ENCODE data around the gene EIF3D. TPM values are rescaled to one million over a fixed set of nuclear protein-coding genes. Genes with fewer than 3 reads are reported as not detected.

The EIF3D gene
- total and polyA plus RNA-seq, 7 experiments from 2014 or later, result 163 to 257 (median 222) TPM

DNA sequence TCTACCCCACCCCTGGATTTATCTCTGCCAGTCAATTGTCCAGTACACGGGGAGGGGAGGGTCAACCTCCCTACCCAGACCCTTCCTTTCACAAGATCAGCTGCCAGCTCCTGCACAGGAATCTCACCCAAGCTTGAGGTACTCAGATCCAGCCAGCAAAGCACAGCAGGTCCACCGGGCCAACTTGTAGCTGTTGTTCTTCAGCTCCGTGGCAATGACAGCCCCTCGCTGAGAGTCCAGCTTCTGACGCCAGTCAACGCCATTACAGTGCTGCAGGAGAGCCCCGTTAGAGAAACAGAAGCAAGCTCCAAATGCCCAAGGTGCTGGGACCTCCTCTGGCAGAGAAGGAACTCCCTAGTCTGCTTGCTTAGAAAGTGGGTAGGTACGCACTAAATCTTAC is 16.6 kb downstream of the EIF3D start:
- Histone ChIP-seq H3K4me3 (ENCODE audit: low read length) (no peak overlapping the region), H3K9me3 (ENCODE audit: control insufficient read depth in 2 of 3, low read length in 3 of 3) (no peaks in the 10 kb centered on the region), H3K27ac (ENCODE audit: low read depth, low read length) (no peak overlapping the region), H3K36me3 (ENCODE audit: control insufficient read depth in 2 of 3, insufficient read depth in 3 of 3, low read length in 3 of 3) (peaks cover 31 to 69% (median 39%) of the 10 kb centered on the region in 3 experiments), H3K27me3 (ENCODE audit: control insufficient read depth in 2 of 2, insufficient read depth in 2 of 2, low read length in 2 of 2) (no peaks in the 10 kb centered on the region), H3K4me1 (ENCODE audit: control insufficient read depth in 2 of 2, insufficient read depth in 2 of 2, low read length in 2 of 2) (peaks cover 1 to 3% of the 10 kb centered on the region in 2 donors)
- H3K36me3 Mint-ChIP-seq, result peaks cover 31 to 58% (median 49%) of the 10 kb centered on the region in 5 donors
- no peaks in the 10 kb centered on the region for H3K9me3 Mint-ChIP-seq
- H3K4me3 Mint-ChIP-seq, result no peak overlapping the region
- intact Hi-C loops (cut with micrococcal nuclease), result no loop called here
- ATAC-seq (no peak), DNase-seq (no peak)
- ChIA-PET CTCF (interaction anchor here (1.7 kb wide), 1 partner anchor 12 kb away, joined by 7 read pairs; no protein-coding TSS in a partner anchor), POLR2A (no interaction called here)
- H3K4me1 Mint-ChIP-seq, result peaks cover 8 to 16% (median 11%) of the 10 kb centered on the region in 7 donors
- no peaks in the 10 kb centered on the region for H3K27me3 Mint-ChIP-seq
- peak overlapping the region in 2 of 9 donors; percentile 39 to 70 for H3K27ac Mint-ChIP-seq

DNA sequence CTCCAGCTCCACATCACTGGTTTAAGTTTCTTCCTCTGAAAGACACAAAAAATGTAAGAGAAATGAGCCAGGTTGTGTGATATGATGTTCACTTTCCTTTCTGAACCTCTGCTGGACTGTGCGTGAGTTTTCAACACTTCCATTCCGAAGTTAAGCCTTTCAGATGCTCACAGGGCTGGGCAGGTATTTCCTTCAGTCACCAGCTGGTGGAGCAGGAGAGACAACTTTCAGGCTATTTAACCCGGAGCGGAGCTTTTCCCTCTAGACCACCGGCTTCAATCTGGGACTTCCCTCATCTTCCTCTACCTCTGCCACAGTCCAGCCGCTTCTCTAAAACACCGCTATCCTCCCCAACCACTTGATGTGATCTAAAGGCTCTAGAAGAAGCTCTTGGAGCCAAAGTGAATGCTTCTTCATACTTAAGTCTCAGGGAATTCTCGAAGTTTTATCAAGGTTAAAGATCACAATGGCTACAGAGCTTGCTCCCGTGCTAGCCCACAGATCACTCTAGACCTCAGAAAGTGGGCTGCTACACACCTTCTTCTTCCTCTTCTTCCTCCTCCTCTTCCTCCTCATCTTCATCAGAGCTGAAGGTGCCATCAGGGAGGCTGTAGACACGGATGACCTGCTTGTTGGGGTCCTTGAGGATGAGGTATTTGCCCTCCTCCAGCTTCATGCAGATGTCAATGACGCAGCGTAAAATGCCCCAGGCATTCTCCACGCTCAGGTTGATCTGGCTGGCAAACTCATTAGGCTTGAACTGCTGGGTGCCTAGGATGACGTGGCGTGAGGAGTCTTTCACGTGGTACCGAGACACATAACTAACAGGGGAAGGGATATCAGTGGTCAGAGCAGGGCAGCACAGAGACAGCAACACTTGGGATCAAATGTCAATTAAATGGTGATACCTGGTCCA is 17.7 kb downstream of the EIF3D start:
- Histone ChIP-seq H3K9me3 (ENCODE audit: control insufficient read depth in 2 of 3, low read length in 3 of 3) (no peaks in the 10 kb centered on the region), H3K4me3 (ENCODE audit: low read length) (no peak overlapping the region), H3K27ac (ENCODE audit: low read depth, low read length) (no peak overlapping the region), H3K36me3 (ENCODE audit: control insufficient read depth in 2 of 3, insufficient read depth in 3 of 3, low read length in 3 of 3) (peaks cover 20 to 57% (median 32%) of the 10 kb centered on the region in 3 experiments), H3K27me3 (ENCODE audit: control insufficient read depth in 2 of 2, insufficient read depth in 2 of 2, low read length in 2 of 2) (no peaks in the 10 kb centered on the region), H3K4me1 (ENCODE audit: control insufficient read depth in 2 of 2, insufficient read depth in 2 of 2, low read length in 2 of 2) (peaks cover 5 to 10% of the 10 kb centered on the region in 2 donors)
- peak overlapping the region in 1 of 10 donors; percentile 9 for H3K4me3 Mint-ChIP-seq
- CTCF ChIA-PET, result interaction anchor here (0.6 to 1.7 kb wide), 6 partner anchors 9 to 474 kb away, joined by 3 to 7 read pairs (median 3); no protein-coding TSS in a partner anchor
- ATAC-seq (peak; percentile 25), DNase-seq (peak in 5 of 9 donors; percentile 30 to 40 (median 38))
- H3K27ac Mint-ChIP-seq, result peak overlapping the region in 8 of 9 donors; percentile 2 to 90 (median 52)
- no peaks in the 10 kb centered on the region for H3K9me3 Mint-ChIP-seq
- POLR2A ChIA-PET, result interaction anchor here (1.0 to 1.9 kb wide), 3 partner anchors 13 to 96 kb away, joined by 3 to 6 read pairs (median 3); partner anchors contain the start of gene EIF3D
- no peaks in the 10 kb centered on the region for H3K27me3 Mint-ChIP-seq
- intact Hi-C loops (cut with micrococcal nuclease), result loop anchor here in 1 of 2 donors (1.0 kb wide), 1 partner anchor 18 kb away; the partner anchor contains the start of gene EIF3D
- H3K36me3 Mint-ChIP-seq, result peaks cover 27 to 47% (median 40%) of the 10 kb centered on the region in 5 donors
- peaks cover 6 to 18% (median 12%) of the 10 kb centered on the region in 7 donors for H3K4me1 Mint-ChIP-seq

DNA sequence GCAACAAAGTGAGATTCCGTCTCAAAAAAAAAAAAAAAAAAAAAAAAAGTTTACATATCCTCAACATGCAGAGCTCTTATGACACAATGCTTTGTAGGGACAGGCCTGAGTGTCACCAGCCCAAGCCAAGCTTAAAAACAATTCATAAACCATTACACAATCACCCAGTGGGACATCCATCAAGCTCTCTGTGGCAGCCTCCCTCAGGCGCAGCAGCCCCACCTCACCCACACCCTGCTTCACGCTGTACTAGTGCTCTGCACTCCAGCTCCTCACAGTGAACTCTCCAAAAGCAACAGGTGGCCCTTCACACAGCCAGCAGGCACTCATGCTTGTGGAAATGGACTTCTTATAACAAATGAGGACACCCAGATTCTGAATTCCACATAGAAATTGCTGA is 18.6 kb downstream of the EIF3D start:
- Histone ChIP-seq H3K9me3 (ENCODE audit: control insufficient read depth in 2 of 3, low read length in 3 of 3) (no peaks in the 10 kb centered on the region), H3K4me1 (ENCODE audit: control insufficient read depth in 2 of 2, insufficient read depth in 2 of 2, low read length in 2 of 2) (peaks cover 5 to 11% of the 10 kb centered on the region in 2 donors), H3K27me3 (ENCODE audit: control insufficient read depth in 2 of 2, insufficient read depth in 2 of 2, low read length in 2 of 2) (no peaks in the 10 kb centered on the region), H3K4me3 (ENCODE audit: low read length) (no peak overlapping the region), H3K27ac (ENCODE audit: low read depth, low read length) (no peak overlapping the region), H3K36me3 (ENCODE audit: control insufficient read depth in 2 of 3, insufficient read depth in 3 of 3, low read length in 3 of 3) (peaks cover 16 to 49% (median 23%) of the 10 kb centered on the region in 3 experiments)
- Mint-ChIP-seq H3K4me1 (peaks cover 6 to 18% (median 16%) of the 10 kb centered on the region in 7 donors), H3K4me3 (no peak overlapping the region), H3K27me3 (no peaks in the 10 kb centered on the region), H3K9me3 (no peaks in the 10 kb centered on the region), H3K27ac (peak overlapping the region in 2 of 9 donors; percentile 42 to 85), H3K36me3 (peaks cover 22 to 39% (median 33%) of the 10 kb centered on the region in 5 donors)
- POLR2A ChIA-PET, result interaction anchor here (1.0 to 1.9 kb wide), 3 partner anchors 14 to 95 kb away, joined by 3 to 6 read pairs (median 3); partner anchors contain the start of gene EIF3D
- ATAC-seq, result no peak
- CTCF ChIA-PET, result interaction anchor here (0.5 to 1.7 kb wide), 6 partner anchors 10 to 735 kb away, joined by 3 to 7 read pairs (median 3); no protein-coding TSS in a partner anchor
- intact Hi-C loops (cut with micrococcal nuclease), result no loop called here
- no peak for DNase-seq

DNA sequence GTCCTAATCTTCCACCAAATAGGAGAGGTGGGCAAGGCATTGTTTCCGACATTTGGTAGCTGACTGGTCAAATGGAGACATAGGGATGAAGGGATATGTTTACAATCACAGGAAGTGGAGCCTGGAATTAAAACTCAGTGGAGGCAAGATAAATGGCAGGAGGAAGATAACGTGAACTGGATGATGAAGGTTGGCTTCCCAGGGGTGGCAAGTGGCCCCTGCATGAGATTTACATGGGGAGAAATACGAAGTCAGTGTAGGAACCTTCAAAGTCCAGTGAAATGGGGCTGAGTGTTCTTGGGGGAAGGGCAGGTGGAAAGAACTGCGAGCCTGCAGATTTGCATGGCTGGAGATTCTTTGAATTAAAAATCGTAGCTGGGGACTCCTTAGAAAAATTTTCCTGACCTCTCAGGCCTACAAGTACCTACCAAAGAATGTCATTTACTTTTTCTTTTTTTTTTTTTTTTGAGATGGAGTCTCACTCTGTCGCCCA is 21.4 kb downstream of the EIF3D start:
- Histone ChIP-seq H3K27me3 (ENCODE audit: control insufficient read depth in 2 of 2, insufficient read depth in 2 of 2, low read length in 2 of 2) (no peaks in the 10 kb centered on the region), H3K36me3 (ENCODE audit: control insufficient read depth in 2 of 3, insufficient read depth in 3 of 3, low read length in 3 of 3) (peaks cover 3 to 22% (median 9%) of the 10 kb centered on the region in 3 experiments), H3K27ac (ENCODE audit: low read depth, low read length) (peak overlapping the region; percentile 72), H3K9me3 (ENCODE audit: control insufficient read depth in 2 of 3, low read length in 3 of 3) (no peaks in the 10 kb centered on the region), H3K4me3 (ENCODE audit: low read length) (peak overlapping the region; percentile 67), H3K4me1 (ENCODE audit: control insufficient read depth in 2 of 2, insufficient read depth in 2 of 2, low read length in 2 of 2) (peaks cover 5 to 11% of the 10 kb centered on the region in 2 donors)
- H3K27me3 Mint-ChIP-seq, result no peaks in the 10 kb centered on the region
- H3K27ac Mint-ChIP-seq, result peak overlapping the region; percentile 26 to 83 (median 62)
- CTCF ChIA-PET, result interaction anchor here (1.1 kb wide), 1 partner anchor 11 kb away, joined by 3 read pairs; no protein-coding TSS in a partner anchor
- H3K9me3 Mint-ChIP-seq, result no peaks in the 10 kb centered on the region
- POLR2A ChIA-PET, result interaction anchor here (0.6 to 3.9 kb wide), 9 partner anchors 9 to 268 kb away, joined by 3 to 22 read pairs (median 3); partner anchors contain the start of genes APOL2, EIF3D and TXN2
- no peak for ATAC-seq
- no peak for DNase-seq
- intact Hi-C loops (cut with micrococcal nuclease), result loop anchor here (1.0 kb wide), 4 partner anchors 22 to 53 kb away; partner anchors contain the start of genes EIF3D (in 2 of the 2) and TXN2 (in 1 of the 2)
- H3K4me1 Mint-ChIP-seq, result peaks cover 9 to 23% (median 14%) of the 10 kb centered on the region in 7 donors
- H3K4me3 Mint-ChIP-seq, result peak overlapping the region in 9 of 10 donors; percentile 38 to 73 (median 65)
- H3K36me3 Mint-ChIP-seq, result peaks cover 7 to 23% (median 14%) of the 10 kb centered on the region in 5 donors

DNA sequence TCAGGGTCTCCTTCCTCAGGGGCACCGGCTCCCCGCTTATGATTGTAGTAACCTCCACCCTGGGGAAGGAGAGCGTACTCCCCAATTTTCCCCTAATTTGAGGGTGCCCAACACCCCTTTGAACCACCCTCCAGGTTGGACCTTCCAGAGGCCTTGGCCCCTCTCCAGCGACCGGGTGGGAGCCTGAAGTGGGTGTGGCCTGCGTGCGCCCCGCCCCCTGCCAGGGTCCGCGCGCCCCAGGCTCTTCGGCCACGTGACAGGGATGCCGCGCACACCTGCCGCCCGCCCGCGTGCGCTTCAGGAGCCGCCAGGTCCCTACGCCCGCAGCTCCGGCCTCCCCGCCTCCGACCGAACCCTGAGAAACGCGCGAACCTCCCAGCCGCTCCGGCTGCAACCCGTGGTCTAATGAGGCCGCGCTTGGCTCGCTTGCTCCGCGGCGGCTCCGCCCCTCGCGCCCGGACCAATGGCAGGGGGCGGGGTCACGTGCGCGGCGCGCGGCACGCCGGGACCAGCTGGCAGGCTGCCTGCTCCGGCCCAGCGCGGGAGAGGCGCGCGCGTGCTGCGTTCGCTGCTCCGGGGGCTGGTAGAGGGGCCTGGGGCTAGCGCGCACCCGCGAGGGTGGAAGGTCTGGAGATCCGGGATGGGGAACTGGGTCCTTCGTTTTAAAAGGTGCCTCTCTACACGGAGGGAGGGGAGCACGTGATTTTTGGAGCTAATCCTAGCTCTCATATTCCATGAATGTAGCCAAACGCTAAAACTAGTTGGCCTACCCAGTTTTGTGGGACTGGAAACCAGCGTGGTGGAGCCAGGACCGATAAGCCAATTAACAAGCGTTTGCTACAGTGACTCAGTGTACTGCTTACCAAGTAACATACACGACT is 22.1 kb downstream of the EIF3D start, which contains the start of gene FOXRED2:
FOXRED2 (minus strand) TSS at position 404 of the 881 bp plus-strand sequence. CDS start 618 bp downstream, outside the sequence.
- Mint-ChIP-seq H3K9me3 (no peaks in the 10 kb centered on the region), H3K27ac (peak within 1 kb of the TSS; percentile 26 to 84 (median 62)), H3K4me3 (peak within 1 kb of the TSS; percentile 39 to 84 (median 71)), H3K4me1 (peaks cover 8 to 23% (median 14%) of the 10 kb centered on the region in 7 donors), H3K36me3 (peaks cover 3 to 17% (median 12%) of the 10 kb centered on the region in 5 donors), H3K27me3 (no peaks in the 10 kb centered on the region)
- DNase-seq, result peak; percentile 85 to 95 (median 91)
- peak within 1 kb of the TSS; percentile 72 for H3K27ac ChIP-seq (ENCODE audit: low read depth, low read length)
- no peaks in the 10 kb centered on the region for H3K27me3 ChIP-seq (ENCODE audit: control insufficient read depth in 2 of 2, insufficient read depth in 2 of 2, low read length in 2 of 2)
- peaks cover 5 to 11% of the 10 kb centered on the region in 2 donors for H3K4me1 ChIP-seq (ENCODE audit: control insufficient read depth in 2 of 2, insufficient read depth in 2 of 2, low read length in 2 of 2)
- peak within 1 kb of the TSS; percentile 67 for H3K4me3 ChIP-seq (ENCODE audit: low read length)
- H3K9me3 ChIP-seq (ENCODE audit: control insufficient read depth in 2 of 3, low read length in 3 of 3), result no peaks in the 10 kb centered on the region
- H3K36me3 ChIP-seq (ENCODE audit: control insufficient read depth in 2 of 3, insufficient read depth in 3 of 3, low read length in 3 of 3), result peaks cover 3 to 15% (median 6%) of the 10 kb centered on the region in 3 experiments
- peak; percentile 98 for ATAC-seq
- ChIA-PET CTCF (interaction anchor here (1.1 kb wide), 1 partner anchor 12 kb away, joined by 3 read pairs; no protein-coding TSS in a partner anchor), POLR2A (interaction anchor here (0.6 to 3.9 kb wide), 12 partner anchors 10 to 268 kb away, joined by 3 to 22 read pairs (median 3); partner anchors contain the start of genes APOL2, EIF3D and TXN2)
- intact Hi-C loops (cut with micrococcal nuclease), result loop anchor here (1.0 kb wide), 4 partner anchors 22 to 53 kb away; partner anchors contain the start of genes EIF3D (in 2 of the 2) and TXN2 (in 1 of the 2)

All from naive thymus-derived CD4-positive, alpha-beta T cell (primary cell).